ENCODE data around the gene KRTAP5-11.
"Not testable (repeated sequence)": the region's sequence is repeated elsewhere in the genome, so short reads cannot be mapped to it uniquely, and the experiment has no call there.

Gene KRTAP5-11

GRCh38 chr11:71614366-71614917 is 31.8 kb upstream of the KRTAP5-11 start:
- H3K4me3 ChIP-seq (ENCODE audit: control insufficient read depth in 1 of 7, extremely low read depth in 1 of 7, insufficient read depth in 4 of 7, low read depth in 2 of 7, low read length in 6 of 7); H3K36me3 ChIP-seq (ENCODE audit: control insufficient read depth in 4 of 4, insufficient read depth in 4 of 4, low read length in 3 of 4); H3K27ac ChIP-seq (ENCODE audit: insufficient read depth in 1 of 2, low read depth in 1 of 2, low read length in 2 of 2, poor library complexity in 1 of 2, severe bottlenecking in 2 of 2); POLR2A ChIA-PET; CTCF ChIA-PET; H3K9me3 ChIP-seq (ENCODE audit: control extremely low read depth in 1 of 5, control insufficient read depth in 4 of 5, insufficient read depth in 2 of 5, low read depth in 1 of 5, low read length in 4 of 5); DNase-seq; H3K27me3 ChIP-seq (replicated peaks in 2 of 5; ENCODE audit: control insufficient read depth in 4 of 5, insufficient read depth in 5 of 5, low read length in 4 of 5); H3K4me1 ChIP-seq (ENCODE audit: control extremely low read depth in 1 of 4, control insufficient read depth in 4 of 4, insufficient read depth in 4 of 4, low read length in 3 of 4): not testable (repeated sequence)
- WGBS (ENCODE audit: insufficient coverage) = 80% methylated on average over 9 of the region's 15 CpGs

GRCh38 chr11:71613931-71614330 is 31.3 kb upstream of the KRTAP5-11 start:
- POLR2A ChIA-PET; H3K27ac ChIP-seq (ENCODE audit: insufficient read depth in 1 of 2, low read depth in 1 of 2, low read length in 2 of 2, poor library complexity in 1 of 2, severe bottlenecking in 2 of 2); H3K27me3 ChIP-seq (replicated peaks in 2 of 5; ENCODE audit: control insufficient read depth in 4 of 5, insufficient read depth in 5 of 5, low read length in 4 of 5); DNase-seq; H3K4me3 ChIP-seq (ENCODE audit: control insufficient read depth in 1 of 7, extremely low read depth in 1 of 7, insufficient read depth in 4 of 7, low read depth in 2 of 7, low read length in 6 of 7); H3K36me3 ChIP-seq (ENCODE audit: control insufficient read depth in 4 of 4, insufficient read depth in 4 of 4, low read length in 3 of 4); H3K4me1 ChIP-seq (ENCODE audit: control extremely low read depth in 1 of 4, control insufficient read depth in 4 of 4, insufficient read depth in 4 of 4, low read length in 3 of 4); H3K9me3 ChIP-seq (ENCODE audit: control extremely low read depth in 1 of 5, control insufficient read depth in 4 of 5, insufficient read depth in 2 of 5, low read depth in 1 of 5, low read length in 4 of 5); CTCF ChIA-PET: not testable (repeated sequence)
- WGBS (ENCODE audit: insufficient coverage) = 100% methylated on average over 2 of the region's 7 CpGs

GRCh38 chr11:71611218-71611910 is 28.7 kb upstream of the KRTAP5-11 start:
- CTCF ChIA-PET = not testable (repeated sequence)
- WGBS (ENCODE audit: insufficient coverage) = 71% methylated on average over 10 of the region's 21 CpGs

GRCh38 chr11:71608272-71608671 is 25.6 kb upstream of the KRTAP5-11 start:
- CTCF ChIA-PET; DNase-seq; H3K4me1 ChIP-seq (ENCODE audit: control extremely low read depth in 1 of 4, control insufficient read depth in 4 of 4, insufficient read depth in 4 of 4, low read length in 3 of 4); H3K4me3 ChIP-seq (ENCODE audit: control insufficient read depth in 1 of 7, extremely low read depth in 1 of 7, insufficient read depth in 4 of 7, low read depth in 2 of 7, low read length in 6 of 7); H3K27ac ChIP-seq (ENCODE audit: insufficient read depth in 1 of 2, low read depth in 1 of 2, low read length in 2 of 2, poor library complexity in 1 of 2, severe bottlenecking in 2 of 2); POLR2A ChIA-PET; H3K36me3 ChIP-seq (ENCODE audit: control insufficient read depth in 4 of 4, insufficient read depth in 4 of 4, low read length in 3 of 4); H3K9me3 ChIP-seq (ENCODE audit: control extremely low read depth in 1 of 5, control insufficient read depth in 4 of 5, insufficient read depth in 2 of 5, low read depth in 1 of 5, low read length in 4 of 5): not testable (repeated sequence)
- peaks cover 0 to 29% (median 4%) of the 10 kb centered on the region in 5 experiments for H3K27me3 ChIP-seq (replicated peaks in 2 of 5; ENCODE audit: control insufficient read depth in 4 of 5, insufficient read depth in 5 of 5, low read length in 4 of 5)
- WGBS (ENCODE audit: insufficient coverage) = 12% methylated on average over 5 of the region's 21 CpGs

More at GRCh38 chr11:71611218-71611910, 28.7 kb upstream of the KRTAP5-11 start:
- DNase-seq; H3K4me1 ChIP-seq (ENCODE audit: control extremely low read depth in 1 of 4, control insufficient read depth in 4 of 4, insufficient read depth in 4 of 4, low read length in 3 of 4); H3K36me3 ChIP-seq (ENCODE audit: control insufficient read depth in 4 of 4, insufficient read depth in 4 of 4, low read length in 3 of 4); H3K4me3 ChIP-seq (ENCODE audit: control insufficient read depth in 1 of 7, extremely low read depth in 1 of 7, insufficient read depth in 4 of 7, low read depth in 2 of 7, low read length in 6 of 7); H3K9me3 ChIP-seq (ENCODE audit: control extremely low read depth in 1 of 5, control insufficient read depth in 4 of 5, insufficient read depth in 2 of 5, low read depth in 1 of 5, low read length in 4 of 5); POLR2A ChIA-PET; H3K27ac ChIP-seq (ENCODE audit: insufficient read depth in 1 of 2, low read depth in 1 of 2, low read length in 2 of 2, poor library complexity in 1 of 2, severe bottlenecking in 2 of 2): not testable (repeated sequence)
- peaks cover 0 to 30% (median 4%) of the 10 kb centered on the region in 5 experiments for H3K27me3 ChIP-seq (replicated peaks in 2 of 5; ENCODE audit: control insufficient read depth in 4 of 5, insufficient read depth in 5 of 5, low read length in 4 of 5)

GRCh38 chr11:71607520-71608216 is 25.0 kb upstream of the KRTAP5-11 start:
- WGBS (ENCODE audit: insufficient coverage) = 2% methylated on average over 31 of the region's 59 CpGs
- CTCF ChIA-PET; H3K27ac ChIP-seq (ENCODE audit: insufficient read depth in 1 of 2, low read depth in 1 of 2, low read length in 2 of 2, poor library complexity in 1 of 2, severe bottlenecking in 2 of 2); H3K9me3 ChIP-seq (ENCODE audit: control extremely low read depth in 1 of 5, control insufficient read depth in 4 of 5, insufficient read depth in 2 of 5, low read depth in 1 of 5, low read length in 4 of 5); DNase-seq; H3K36me3 ChIP-seq (ENCODE audit: control insufficient read depth in 4 of 4, insufficient read depth in 4 of 4, low read length in 3 of 4); H3K4me1 ChIP-seq (ENCODE audit: control extremely low read depth in 1 of 4, control insufficient read depth in 4 of 4, insufficient read depth in 4 of 4, low read length in 3 of 4); POLR2A ChIA-PET: not testable (repeated sequence)
- peak overlapping the region in 2 of 7 experiments; percentile 42 to 55 for H3K4me3 ChIP-seq (ENCODE audit: control insufficient read depth in 1 of 7, extremely low read depth in 1 of 7, insufficient read depth in 4 of 7, low read depth in 2 of 7, low read length in 6 of 7)
- peaks cover 0 to 29% (median 4%) of the 10 kb centered on the region in 5 experiments for H3K27me3 ChIP-seq (replicated peaks in 2 of 5; ENCODE audit: control insufficient read depth in 4 of 5, insufficient read depth in 5 of 5, low read length in 4 of 5)

GRCh38 chr11:71606853-71607519 is 24.3 kb upstream of the KRTAP5-11 start:
- WGBS (ENCODE audit: insufficient coverage) = 16% methylated on average over 32 of the region's 48 CpGs
- peaks cover 0 to 29% (median 4%) of the 10 kb centered on the region in 5 experiments for H3K27me3 ChIP-seq (replicated peaks in 2 of 5; ENCODE audit: control insufficient read depth in 4 of 5, insufficient read depth in 5 of 5, low read length in 4 of 5)
- peak in 2 of 3 donors; percentile 11 to 17 for DNase-seq
- H3K27ac ChIP-seq (ENCODE audit: insufficient read depth in 1 of 2, low read depth in 1 of 2, low read length in 2 of 2, poor library complexity in 1 of 2, severe bottlenecking in 2 of 2); H3K4me1 ChIP-seq (ENCODE audit: control extremely low read depth in 1 of 4, control insufficient read depth in 4 of 4, insufficient read depth in 4 of 4, low read length in 3 of 4); H3K9me3 ChIP-seq (ENCODE audit: control extremely low read depth in 1 of 5, control insufficient read depth in 4 of 5, insufficient read depth in 2 of 5, low read depth in 1 of 5, low read length in 4 of 5); CTCF ChIA-PET; POLR2A ChIA-PET; H3K36me3 ChIP-seq (ENCODE audit: control insufficient read depth in 4 of 4, insufficient read depth in 4 of 4, low read length in 3 of 4): not testable (repeated sequence)
- H3K4me3 ChIP-seq (ENCODE audit: control insufficient read depth in 1 of 7, extremely low read depth in 1 of 7, insufficient read depth in 4 of 7, low read depth in 2 of 7, low read length in 6 of 7) = peak overlapping the region in 1 of 7 experiments; percentile 55
